NCI-H748 treated with DMSO at 0.1 percent for 48 hours (cell line): ENCODE data around the gene HJURP.

Source experiments
- DNase-seq: peaks from one replicate; lab custom pipeline; 2025; lab: John Stamatoyannopoulos, UW

Gene HJURP

DNA sequence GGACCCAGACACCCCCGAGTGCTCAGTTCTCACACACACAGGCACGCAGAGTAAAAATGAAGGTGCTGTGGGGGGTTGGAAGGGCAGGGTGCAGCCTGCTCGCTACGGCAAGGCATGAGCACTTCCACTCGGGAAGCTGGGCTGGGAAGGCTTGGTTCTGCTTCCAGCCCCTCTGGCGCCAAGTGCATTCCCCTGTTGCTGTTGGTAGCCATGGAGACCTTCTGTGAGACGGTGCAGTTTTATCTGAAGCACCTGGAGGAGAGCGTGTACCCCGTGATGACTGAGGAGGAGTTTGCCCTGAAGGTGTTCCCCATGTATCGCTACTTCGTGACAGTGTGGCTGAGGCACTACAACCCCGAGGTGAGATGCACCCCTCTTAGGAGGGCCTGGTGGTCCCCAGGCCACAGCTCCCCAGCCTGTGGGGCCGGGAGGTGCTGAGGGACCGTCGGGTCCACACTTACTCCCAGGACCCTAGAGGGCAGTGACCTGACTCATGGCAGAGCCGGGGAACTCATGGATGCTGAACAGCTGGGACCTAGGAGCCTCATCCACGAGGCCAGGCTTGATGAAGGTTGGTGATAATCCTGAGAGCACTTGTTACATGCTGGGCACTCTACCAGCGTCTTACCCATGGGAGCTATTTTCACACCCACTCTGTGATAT, 60.7 kb downstream of the HJURP start:
- no peak for DNase-seq

- no peak for DNase-seq
Measured at GRCh38 chr2:233792720-233793119, 61.6 kb downstream of the HJURP start.

DNA sequence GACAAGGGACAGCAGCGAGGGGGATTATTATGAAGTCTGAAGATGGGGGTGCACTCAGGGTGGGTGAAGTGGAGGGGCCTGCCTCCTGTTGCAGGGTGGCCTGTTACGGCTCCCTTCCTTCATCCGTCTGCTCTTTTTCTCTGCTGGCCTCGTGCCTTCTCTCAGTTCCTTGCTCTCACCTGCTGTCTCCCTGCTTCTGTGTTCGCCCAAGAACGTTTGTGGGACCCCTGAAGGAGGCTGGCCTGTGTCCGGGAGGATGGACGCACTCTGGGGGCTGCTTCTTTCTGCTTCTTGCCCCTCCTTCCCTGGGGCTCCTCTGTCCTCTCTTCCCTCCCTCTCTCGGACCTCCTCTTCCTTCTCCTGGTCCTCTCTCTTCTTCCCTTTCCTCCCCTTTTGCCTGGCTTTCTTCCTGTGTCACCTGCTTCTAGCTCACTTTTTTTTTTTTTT, 62.4 kb downstream of the HJURP start:
- DNase-seq, result no peak

DNA sequence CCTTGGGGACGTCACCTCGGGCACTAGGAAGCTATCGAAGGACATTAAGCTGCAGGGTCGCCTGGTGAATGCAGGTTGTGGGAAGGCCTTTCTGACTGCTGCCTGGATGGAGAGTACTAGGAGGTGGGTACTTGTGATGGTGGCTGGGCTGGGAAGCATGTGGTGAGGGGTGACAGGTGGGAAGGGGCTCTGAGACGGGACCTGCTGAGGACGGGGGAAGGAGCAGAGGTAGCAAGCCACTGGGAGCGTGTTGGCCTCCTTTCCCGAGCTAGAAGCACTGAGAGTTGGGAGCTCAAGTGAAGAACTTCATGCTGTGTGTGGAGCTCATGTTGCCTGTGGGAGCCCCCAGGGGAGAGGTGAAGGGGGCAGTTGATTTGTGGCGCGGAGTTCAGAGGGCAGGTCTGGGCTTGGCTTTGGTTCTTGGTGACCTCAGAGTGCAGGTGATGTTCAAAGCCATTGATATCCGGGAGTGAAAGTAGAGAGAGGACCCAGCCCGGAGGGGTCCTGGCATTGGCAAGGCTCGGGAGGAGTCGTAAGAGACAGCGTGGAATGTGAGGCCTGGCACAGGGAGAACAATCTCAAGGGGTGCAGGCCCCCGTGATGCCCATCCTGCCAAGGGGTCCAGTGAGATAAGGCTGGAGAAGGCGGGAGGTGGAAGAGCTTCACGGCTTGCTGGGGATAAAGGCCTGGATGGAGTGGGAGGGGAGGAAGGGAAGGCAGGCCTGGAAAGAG, 63.0 kb downstream of the HJURP start:
- no peak for DNase-seq

GRCh38 chr2:233789554-233789953, 64.8 kb downstream of the HJURP start:
- DNase-seq, result no peak
